PC-3 (cell line): ENCODE data around the gene HOXB13. TPM values are rescaled to one million over a fixed set of nuclear protein-coding genes. Genes with fewer than 3 reads are reported as not detected.

ENCODE experiments used
- ATAC-seq: fragments of 200-7000 bp; cut with Tn5 transposase; 2 replicates; pipeline ENCODE4 v1.9.1; 2020; ENCODE audit warnings: mild to moderate bottlenecking, moderate library complexity
- BruUV-seq: library from RNA; stranded (reverse); fragments of 400-500 nt; replicated peaks from 2 replicates; lab custom pipeline; 2021; lab: Mats Ljungman, UMichigan
- CTCF ChIA-PET: fragments of 300-600 bp; sonication (Branson Sonifier 250); formaldehyde crosslinking; loops from one replicate; lab custom pipeline; 2022; ENCODE audit warnings: antibody characterized with exemption; lab: Charles Lee
- POLR2A ChIA-PET: fragments of 300-600 bp; sonication (Branson Sonifier 250); formaldehyde crosslinking; loops from one replicate; lab custom pipeline; 2022; ENCODE audit warnings: antibody characterized with exemption; ENCODE audit not compliant: unreplicated experiment; lab: Charles Lee
- DNase-seq: peaks from one replicate; pipeline ENCODE4 v3.0.0-alpha.2; 2015
- H2AFZ ChIP-seq: fragments of 300-600 bp; sonication (generic); 2 replicates; pipeline ENCODE4 v1.6.0; 2016; ENCODE audit warnings: antibody characterized with exemption, low read length
- H3F3A ChIP-seq: fragments of 300-600 bp; sonication (generic); one replicate; pipeline ENCODE4 v1.6.0; 2017; ENCODE audit warnings: antibody characterized with exemption, low read length, control low read depth, mild to moderate bottlenecking; ENCODE audit not compliant: unreplicated experiment
- H3K27ac ChIP-seq: fragments of 300-600 bp; sonication (generic); 2 replicates; pipeline ENCODE4 v1.5.1; 2016; ENCODE audit warnings: mild to moderate bottlenecking, low read length
- H3K27me3 ChIP-seq: fragments of 300-600 bp; sonication (generic); 2 replicates; pipeline ENCODE4 v1.6.1; 2016; ENCODE audit warnings: low read length, mixed read lengths
- H3K36me3 ChIP-seq: fragments of 300-600 bp; sonication (generic); 2 replicates; pipeline ENCODE4 v1.6.1; 2016; ENCODE audit warnings: low read depth, mixed run types, low read length, mixed read lengths
- H3K4me1 ChIP-seq: fragments of 300-600 bp; sonication (generic); 2 replicates; pipeline ENCODE4 v1.5.1; 2016; ENCODE audit warnings: low read length; ENCODE audit not compliant: insufficient read depth
- H3K4me2 ChIP-seq: fragments of 300-600 bp; sonication (generic); 2 replicates; pipeline ENCODE4 v1.6.0; 2016; ENCODE audit warnings: low read length
- H3K4me3 ChIP-seq: fragments of 300-600 bp; sonication (generic); 2 replicates; pipeline ENCODE4 v1.5.1; 2016; ENCODE audit warnings: mild to moderate bottlenecking, low read length, mixed read lengths
- H3K79me2 ChIP-seq: fragments of 300-600 bp; sonication (generic); 2 replicates; pipeline ENCODE4 v1.6.1; 2017; ENCODE audit warnings: low read length, mixed read lengths
- H3K9ac ChIP-seq: fragments of 300-600 bp; sonication (generic); 2 replicates; pipeline ENCODE4 v1.6.0; 2016; ENCODE audit warnings: mild to moderate bottlenecking, low read length
- H3K9me2 ChIP-seq: fragments of 300-600 bp; sonication (generic); replicated peaks from 2 replicates; pipeline ENCODE4 v1.6.1; 2016; ENCODE audit warnings: mixed run types, low read length, mixed read lengths
- H3K9me3 ChIP-seq: fragments of 300-600 bp; sonication (generic); 2 replicates; pipeline ENCODE4 v1.6.1; 2016; ENCODE audit warnings: low read length, mixed read lengths
- H4K20me1 ChIP-seq: fragments of 300-600 bp; sonication (generic); 2 replicates; pipeline ENCODE4 v1.6.1; 2016; ENCODE audit warnings: low read length, mixed read lengths
- CTCF ChIP-seq: fragments of 300-600 bp; sonication (generic); conservative IDR thresholded peaks from 2 replicates; pipeline ENCODE4 v1.5.1; 2017; ENCODE audit warnings: antibody characterized with exemption, low read depth, mild to moderate bottlenecking, low read length
- EZH2 ChIP-seq: fragments of 300-600 bp; sonication (generic); IDR thresholded peaks from one replicate; pipeline ENCODE4 v1.6.1; 2017; ENCODE audit warnings: antibody characterized with exemption, mild to moderate bottlenecking, low read length; ENCODE audit not compliant: unreplicated experiment
- EZH2phosphoT487 ChIP-seq: fragments of 300-600 bp; sonication (generic); IDR thresholded peaks from 2 replicates; pipeline ENCODE4 v1.6.1; 2018; ENCODE audit warnings: mild to moderate bottlenecking, antibody characterized with exemption, low read length, borderline replicate concordance
- intact Hi-C: fragments of 100-400 bp; cut with micrococcal nuclease; formaldehyde crosslinking; loops from 2 replicates; pipeline ENCODE4 v1.9.0; 2023
- total RNA-seq: library from RNA; depleted of rRNA; stranded (reverse); fragments of >200 nt; gene quantifications from 2 replicates; pipeline ENCODE4 v1.2.3, GENCODE V29; 2014

The HOXB13 gene
- total RNA-seq, 1 experiment from 2014 or later, result 80.8 TPM

- Histone ChIP-seq H4K20me1 (no peaks in the 10 kb centered on the region), H3F3A (no peaks in the 10 kb centered on the region), H2AFZ (no peak overlapping the region), H3K4me1 (no peaks in the 10 kb centered on the region; the same call in 1 of the 2 replicates), H3K9me2 (no peaks in the 10 kb centered on the region), H3K4me3 (no peak overlapping the region), H3K4me2 (no peak overlapping the region), H3K79me2 (no peaks in the 10 kb centered on the region), H3K27me3 (no peaks in the 10 kb centered on the region), H3K9me3 (no peaks in the 10 kb centered on the region), H3K36me3 (no peaks in the 10 kb centered on the region), H3K27ac (no peak overlapping the region), H3K9ac (no peak overlapping the region)
- TF ChIP-seq EZH2, result no peak
- no peak for TF ChIP-seq EZH2phosphoT487
- TF ChIP-seq CTCF, result no peak
- no TSS peak for BruUV-seq
- no peak for ATAC-seq
- DNase-seq, result no peak
- ChIA-PET POLR2A (interaction anchor here (0.6 kb wide), 1 partner anchor 157 kb away, joined by 7 read pairs; no protein-coding TSS in a partner anchor), CTCF (no interaction called here)
- intact Hi-C loops, result no loop called here
Observed at GRCh38 chr17:48773245-48773644, 44.7 kb upstream of the HOXB13 start.

GRCh38 chr17:48770954-48771353 is 42.4 kb upstream of the HOXB13 start:
- Histone ChIP-seq H3K27ac (no peak overlapping the region), H2AFZ (no peak overlapping the region), H3K9ac (no peak overlapping the region), H3K9me3 (no peaks in the 10 kb centered on the region), H3K27me3 (no peaks in the 10 kb centered on the region), H4K20me1 (no peaks in the 10 kb centered on the region), H3K4me2 (no peak overlapping the region), H3K79me2 (no peaks in the 10 kb centered on the region), H3F3A (no peaks in the 10 kb centered on the region), H3K4me1 (no peaks in the 10 kb centered on the region; the same call in 1 of the 2 replicates), H3K9me2 (no peaks in the 10 kb centered on the region), H3K36me3 (no peaks in the 10 kb centered on the region), H3K4me3 (no peak overlapping the region)
- DNase-seq, result no peak
- ATAC-seq, result no peak
- intact Hi-C loops, result no loop called here
- ChIA-PET POLR2A (no interaction called here), CTCF (no interaction called here)
- no peak for TF ChIP-seq EZH2phosphoT487
- TF ChIP-seq CTCF, result no peak
- no peak for TF ChIP-seq EZH2
- no TSS peak for BruUV-seq

- Histone ChIP-seq H3K9ac (no peak overlapping the region), H3K27ac (no peak overlapping the region), H3K4me2 (no peak overlapping the region), H3K9me3 (no peaks in the 10 kb centered on the region), H3K36me3 (no peaks in the 10 kb centered on the region), H3K9me2 (no peaks in the 10 kb centered on the region), H3K79me2 (no peaks in the 10 kb centered on the region), H2AFZ (no peak overlapping the region), H3K4me3 (no peak overlapping the region), H3F3A (no peaks in the 10 kb centered on the region), H3K4me1 (no peaks in the 10 kb centered on the region; the same call in 1 of the 2 replicates), H3K27me3 (no peaks in the 10 kb centered on the region), H4K20me1 (no peaks in the 10 kb centered on the region)
- ChIA-PET CTCF (no interaction called here), POLR2A (no interaction called here)
- DNase-seq (no peak), ATAC-seq (no peak)
- intact Hi-C loops, result no loop called here
- TF ChIP-seq EZH2 (no peak), EZH2phosphoT487 (no peak), CTCF (no peak)
- BruUV-seq, result no TSS peak
Observed at GRCh38 chr17:48769009-48769675, 40.6 kb upstream of the HOXB13 start.
